HepG2 (cell line): ENCODE measurements around the gene OGFR. TPM values are rescaled to one million over a fixed set of nuclear protein-coding genes. Genes with fewer than 3 reads are reported as not detected.
A peak's percentile ranks its signal among the peaks of the same experiment; 100 is the strongest.

Source experiments
- ARNT2 ChIP-seq: sonication (generic); formaldehyde crosslinking; IDR thresholded peaks from 2 replicates; pipeline ENCODE4 v1.8.0; 2022; ENCODE audit warnings: mild to moderate bottlenecking, low read depth, missing genetic modification reagents, moderate library complexity
- CBX5 ChIP-seq: sonication (generic); formaldehyde crosslinking; IDR thresholded peaks from 2 replicates; pipeline ENCODE4 v1.4.0; 2020; ENCODE audit warnings: missing genetic modification reagents, borderline replicate concordance
- DNMT1 ChIP-seq: sonication (generic); formaldehyde crosslinking; IDR thresholded peaks from 2 replicates; pipeline ENCODE4 v1.5.1; 2020; ENCODE audit warnings: mild to moderate bottlenecking, missing genetic modification reagents
- FOXC1 ChIP-seq: sonication (generic); formaldehyde crosslinking; IDR thresholded peaks from 2 replicates; pipeline ENCODE4 v1.8.0; 2022; ENCODE audit warnings: mild to moderate bottlenecking, missing genetic modification reagents, borderline replicate concordance
- GATAD2A ChIP-seq: IDR thresholded peaks from 2 replicates; pipeline ENCODE4 v1.6.1; 2016
- HMG20A ChIP-seq: IDR thresholded peaks from 2 replicates; pipeline ENCODE4 v1.6.1; 2016; ENCODE audit warnings: borderline replicate concordance
- MIER3 ChIP-seq: IDR thresholded peaks from 2 replicates; pipeline ENCODE4 v1.6.1; 2016; ENCODE audit warnings: missing compliant biosample characterization, borderline replicate concordance
- MYC ChIP-seq: sonication (generic); formaldehyde crosslinking; IDR thresholded peaks from 2 replicates; pipeline ENCODE4 v1.9.0; 2021; ENCODE audit warnings: missing genetic modification reagents, borderline replicate concordance
- NONO ChIP-seq, 2 experiments: fragments of 450-650 bp in 1 of 2; sonication (generic) in 1 of 2; formaldehyde crosslinking in 1 of 2; IDR thresholded peaks in 1 of 2; conservative IDR thresholded peaks in 1 of 2; 2 replicates each; pipeline versions ENCODE4 v1.6.1 to v1.8.0; 2017 to 2022; ENCODE audit warnings: mild to moderate bottlenecking in 1 of 2, missing genetic modification reagents in 1 of 2, moderate library complexity in 1 of 2
- NR0B2 ChIP-seq: sonication (generic); formaldehyde crosslinking; IDR thresholded peaks from 2 replicates; pipeline ENCODE4 v1.4.0; 2020; ENCODE audit warnings: mild to moderate bottlenecking, missing genetic modification reagents
- RNF2 ChIP-seq: fragments of 450-650 bp; conservative IDR thresholded peaks from 2 replicates; pipeline ENCODE4 v1.6.1; 2016; ENCODE audit warnings: low read depth
- SIX4 ChIP-seq: sonication (generic); formaldehyde crosslinking; IDR thresholded peaks from 2 replicates; pipeline ENCODE4 v1.4.0; 2020; ENCODE audit warnings: missing genetic modification reagents
- TCF12 ChIP-seq, 2 experiments: fragments of 450-650 bp in 1 of 2; sonication (generic) in 1 of 2; formaldehyde crosslinking in 1 of 2; IDR thresholded peaks; 2 replicates each; pipeline versions ENCODE4 v1.6.1 to v1.8.0; 2017 to 2022; ENCODE audit warnings: antibody characterized with exemption in 1 of 2, mild to moderate bottlenecking in 1 of 2, missing genetic modification reagents in 1 of 2, moderate library complexity in 1 of 2
- XRCC5 ChIP-seq: fragments of 200-400 bp; formaldehyde crosslinking; optimal IDR thresholded peaks from 2 replicates; pipeline ENCODE3; 2017; ENCODE audit warnings: mild to moderate bottlenecking, low read length
- ZNF101 ChIP-seq: sonication (generic); formaldehyde crosslinking; IDR thresholded peaks from 2 replicates; pipeline ENCODE4 v1.4.0; 2020; ENCODE audit warnings: mild to moderate bottlenecking, low read depth, missing genetic modification reagents, borderline replicate concordance
- ZNF234 ChIP-seq: sonication (generic); formaldehyde crosslinking; conservative IDR thresholded peaks from 2 replicates; pipeline ENCODE4 v1.5.1; 2020; ENCODE audit warnings: mild to moderate bottlenecking, missing genetic modification reagents
- ZNF296 ChIP-seq: sonication (generic); formaldehyde crosslinking; conservative IDR thresholded peaks from 2 replicates; pipeline ENCODE4 v1.5.0; 2020; ENCODE audit warnings: mild to moderate bottlenecking, missing genetic modification reagents
- ZNF331 ChIP-seq: sonication (generic); formaldehyde crosslinking; IDR thresholded peaks from 2 replicates; pipeline ENCODE4 v1.4.0; 2020; ENCODE audit warnings: missing genetic modification reagents
- ZNF451 ChIP-seq: sonication (generic); formaldehyde crosslinking; IDR thresholded peaks from 2 replicates; pipeline ENCODE4 v1.5.0; 2020; ENCODE audit warnings: mild to moderate bottlenecking, missing genetic modification reagents
- ZNF598 ChIP-seq: sonication (generic); formaldehyde crosslinking; IDR thresholded peaks from 2 replicates; pipeline ENCODE4 v1.5.1; 2020; ENCODE audit warnings: mild to moderate bottlenecking, missing genetic modification reagents, borderline replicate concordance
- ZNF652 ChIP-seq: IDR thresholded peaks from 2 replicates; pipeline ENCODE4 v1.6.1; 2016; ENCODE audit warnings: low read depth, borderline replicate concordance
- polyA plus RNA-seq, 8 experiments: library from polyadenylated mRNA; depleted of rRNA in 3 of 8; stranded (reverse) in 7 of 8; unstranded in 1 of 8; fragments of >200 nt; fragmentation: Illumina TruSeq in 4 of 8; extraction: Trizol in 4 of 8; gene quantifications; 2 replicates each; pipeline versions ENCODE4 v1.2.1 to v1.2.3, GENCODE V29; 2011 to 2016; ENCODE audit warnings: low read depth in 4 of 8, missing spikeins in 1 of 8, mixed read lengths in 1 of 8; ENCODE audit not compliant: insufficient read depth in 1 of 8
- total RNA-seq, 5 experiments: library from RNA; depleted of rRNA; stranded (reverse); fragments of >200 nt; fragmentation: Illumina TruSeq; extraction: Trizol; gene quantifications; 2 replicates each; pipeline ENCODE4 v1.2.3, GENCODE V29; 2016; ENCODE audit warnings: low read depth in 1 of 5
- TF ChIP-seq, protein P1 (sequence below): sonication (generic); formaldehyde crosslinking; IDR thresholded peaks from 2 replicates; pipeline ENCODE4 v1.8.0; 2022; ENCODE audit warnings: missing genetic modification reagents, mild to moderate bottlenecking, borderline replicate concordance
- TF ChIP-seq, protein P2 (sequence below): sonication (generic); formaldehyde crosslinking; IDR thresholded peaks from 2 replicates; pipeline ENCODE4 v1.4.0; 2020; ENCODE audit warnings: missing genetic modification reagents
- TF ChIP-seq, protein P3 (sequence below): IDR thresholded peaks from 2 replicates; pipeline ENCODE4 v1.6.1; 2012; ENCODE audit warnings: inconsistent platforms
- TF ChIP-seq, protein P4 (sequence below): fragments of 450-650 bp; IDR thresholded peaks from 2 replicates; pipeline ENCODE4 v1.6.1; 2016

Gene OGFR
- total and polyA plus RNA-seq, 2 of the 13 experiments (the other 11 are each of a cell fraction or from before 2014, with no cell fraction given) = 47.7 to 81.8 TPM

- TF ChIP-seq HMG20A (no peak), ZNF296 (CRISPR knock-in tag) (no peak), TCF12 (IDR thresholded peaks at IDR 0.05) (no peak), TCF12 (CRISPR knock-in tag; IDR thresholded peaks at IDR 0.05) (no peak), MYC (CRISPR knock-in tag) (0 out of 2 replicates have a peak, but pooled peaks have one; percentile 20), CBX5 (CRISPR knock-in tag) (no peak), ZNF234 (CRISPR knock-in tag) (no peak), FOXC1 (CRISPR knock-in tag) (0 out of 2 replicates have a peak, but pooled peaks have one; percentile 7), ARNT2 (CRISPR knock-in tag) (no peak), SIX4 (no peak), XRCC5 (no peak), NONO (IDR thresholded peaks at IDR 0.05) (no peak), NONO (CRISPR knock-in tag; conservative IDR thresholded peaks at IDR 0.05) (0 out of 2 replicates have a peak, but pooled peaks have one; percentile 35), ZNF101 (CRISPR knock-in tag) (no peak), NR0B2 (CRISPR knock-in tag) (peak; percentile 41; the same call in 1 of the 2 replicates), RNF2 (no peak), MIER3 (CRISPR knock-in tag) (no peak), ZNF598 (CRISPR knock-in tag) (no peak; the same call in 1 of the 2 replicates), ZNF652 (CRISPR knock-in tag) (no peak), ZNF331 (CRISPR knock-in tag) (no peak), DNMT1 (no peak), GATAD2A (CRISPR knock-in tag) (no peak; the same call in 1 of the 2 replicates), ZNF451 (CRISPR knock-in tag) (no peak)
- TF ChIP-seq, protein P1, sequence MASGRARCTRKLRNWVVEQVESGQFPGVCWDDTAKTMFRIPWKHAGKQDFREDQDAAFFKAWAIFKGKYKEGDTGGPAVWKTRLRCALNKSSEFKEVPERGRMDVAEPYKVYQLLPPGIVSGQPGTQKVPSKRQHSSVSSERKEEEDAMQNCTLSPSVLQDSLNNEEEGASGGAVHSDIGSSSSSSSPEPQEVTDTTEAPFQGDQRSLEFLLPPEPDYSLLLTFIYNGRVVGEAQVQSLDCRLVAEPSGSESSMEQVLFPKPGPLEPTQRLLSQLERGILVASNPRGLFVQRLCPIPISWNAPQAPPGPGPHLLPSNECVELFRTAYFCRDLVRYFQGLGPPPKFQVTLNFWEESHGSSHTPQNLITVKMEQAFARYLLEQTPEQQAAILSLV (CRISPR knock-in tag) = no peak
- TF ChIP-seq, protein P2, sequence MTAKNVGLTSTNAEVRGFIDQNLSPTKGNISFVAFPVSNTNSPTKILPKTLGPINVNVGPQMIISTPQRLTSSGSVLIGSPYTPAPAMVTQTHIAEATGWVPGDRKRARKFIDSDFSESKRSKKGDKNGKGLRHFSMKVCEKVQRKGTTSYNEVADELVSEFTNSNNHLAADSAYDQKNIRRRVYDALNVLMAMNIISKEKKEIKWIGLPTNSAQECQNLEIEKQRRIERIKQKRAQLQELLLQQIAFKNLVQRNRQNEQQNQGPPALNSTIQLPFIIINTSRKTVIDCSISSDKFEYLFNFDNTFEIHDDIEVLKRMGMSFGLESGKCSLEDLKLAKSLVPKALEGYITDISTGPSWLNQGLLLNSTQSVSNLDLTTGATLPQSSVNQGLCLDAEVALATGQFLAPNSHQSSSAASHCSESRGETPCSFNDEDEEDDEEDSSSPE = no peak; the same call in 1 of the 2 replicates
- TF ChIP-seq, protein P3, sequence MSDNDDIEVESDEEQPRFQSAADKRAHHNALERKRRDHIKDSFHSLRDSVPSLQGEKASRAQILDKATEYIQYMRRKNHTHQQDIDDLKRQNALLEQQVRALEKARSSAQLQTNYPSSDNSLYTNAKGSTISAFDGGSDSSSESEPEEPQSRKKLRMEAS = no peak
- TF ChIP-seq, protein P4, sequence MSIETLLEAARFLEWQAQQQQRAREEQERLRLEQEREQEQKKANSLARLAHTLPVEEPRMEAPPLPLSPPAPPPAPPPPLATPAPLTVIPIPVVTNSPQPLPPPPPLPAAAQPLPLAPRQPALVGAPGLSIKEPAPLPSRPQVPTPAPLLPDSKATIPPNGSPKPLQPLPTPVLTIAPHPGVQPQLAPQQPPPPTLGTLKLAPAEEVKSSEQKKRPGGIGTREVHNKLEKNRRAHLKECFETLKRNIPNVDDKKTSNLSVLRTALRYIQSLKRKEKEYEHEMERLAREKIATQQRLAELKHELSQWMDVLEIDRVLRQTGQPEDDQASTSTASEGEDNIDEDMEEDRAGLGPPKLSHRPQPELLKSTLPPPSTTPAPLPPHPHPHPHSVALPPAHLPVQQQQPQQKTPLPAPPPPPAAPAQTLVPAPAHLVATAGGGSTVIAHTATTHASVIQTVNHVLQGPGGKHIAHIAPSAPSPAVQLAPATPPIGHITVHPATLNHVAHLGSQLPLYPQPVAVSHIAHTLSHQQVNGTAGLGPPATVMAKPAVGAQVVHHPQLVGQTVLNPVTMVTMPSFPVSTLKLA = no peak
Measured at GRCh38 chr20:62816031-62816883, 11.6 kb downstream of the OGFR start (continued).
